NCI-H524 treated with DMSO at 0.1 percent for 48 hours (cell line): ENCODE data around the gene CRYBG1.
A peak's percentile ranks its signal among the peaks of the same experiment; 100 is the strongest.
"Not testable (repeated sequence)": the region's sequence is repeated elsewhere in the genome, so short reads cannot be mapped to it uniquely, and the experiment has no call there.

Experiments
- DNase-seq: peaks from one replicate; lab custom pipeline; 2025; lab: John Stamatoyannopoulos, UW

The CRYBG1 gene

DNA sequence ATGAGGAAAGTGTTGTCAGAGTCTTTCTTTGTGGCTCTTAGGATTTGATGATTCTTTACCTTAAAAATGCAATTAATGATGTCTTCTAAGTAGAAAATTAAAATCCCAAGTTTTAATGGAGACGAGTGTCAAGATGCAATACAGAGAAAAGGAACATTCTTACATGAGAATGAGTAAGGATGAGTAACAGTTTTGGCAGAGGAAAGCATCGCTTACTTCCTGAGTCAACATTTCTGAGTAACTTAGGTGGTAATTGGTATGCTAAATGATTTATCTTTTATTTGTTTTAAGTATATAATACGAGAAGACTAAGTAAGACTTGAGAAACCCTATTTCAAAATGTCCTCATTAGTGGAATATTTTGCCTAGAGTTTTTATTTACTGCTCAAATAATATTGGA lies 167.5 kb downstream of the CRYBG1 start:
- DNase-seq: no peak

DNA sequence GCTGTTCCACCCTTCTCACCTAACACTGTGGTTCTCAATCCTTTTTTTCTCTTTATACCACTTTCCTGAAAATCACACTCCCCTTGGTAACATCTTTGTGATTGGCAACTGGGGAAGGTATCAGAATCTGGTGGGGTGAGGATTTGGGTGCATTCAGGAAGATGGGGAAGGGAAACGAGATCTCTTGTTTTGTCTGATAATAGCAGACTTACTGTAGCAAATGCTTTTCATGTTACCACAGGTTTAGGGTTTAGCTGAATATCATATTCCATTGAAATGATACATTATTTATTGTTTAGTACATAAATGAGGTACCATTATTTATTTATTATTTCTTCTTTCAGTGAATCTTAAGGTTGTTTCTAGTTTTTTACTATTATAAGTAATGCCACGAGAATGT lies 168.0 kb downstream of the CRYBG1 start:
- no peak for DNase-seq

DNA sequence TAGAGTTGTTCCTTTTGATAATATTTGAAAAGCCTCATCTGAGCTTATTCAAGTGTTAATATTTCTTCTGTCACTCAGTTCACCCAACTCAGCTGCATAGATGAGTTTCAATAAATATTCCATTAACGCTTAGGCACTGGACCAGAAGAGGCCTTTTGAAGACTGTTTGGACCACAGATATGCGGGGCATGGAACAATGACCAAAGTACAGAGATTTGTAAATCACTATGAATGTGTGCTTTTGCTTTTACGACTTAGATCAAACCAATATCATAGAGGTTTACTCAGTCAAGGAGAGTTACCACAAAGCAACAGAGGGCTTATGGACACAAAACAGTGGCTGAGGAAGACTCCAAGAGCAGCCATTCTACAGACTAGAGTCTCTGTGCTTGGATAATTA lies 168.9 kb downstream of the CRYBG1 start:
- no peak for DNase-seq

DNA sequence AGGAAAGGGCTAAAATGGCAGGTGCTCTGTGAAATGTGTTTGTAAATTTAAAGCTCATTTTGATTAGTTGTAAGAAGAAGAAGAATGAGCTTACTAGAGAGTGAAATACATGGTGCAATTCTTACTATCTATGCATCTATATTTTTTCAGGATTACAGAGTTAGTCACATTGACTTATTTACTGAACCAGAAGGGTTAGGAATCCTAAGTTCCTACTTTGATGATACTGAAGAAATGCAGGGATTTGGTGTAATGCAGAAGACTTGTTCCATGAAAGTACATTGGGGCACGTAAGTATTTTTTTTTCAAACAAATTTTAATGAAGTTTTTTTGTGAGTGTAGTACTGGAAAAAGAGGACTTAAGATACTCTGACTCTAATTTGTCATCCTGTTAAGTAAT lies 169.5 kb downstream of the CRYBG1 start:
- DNase-seq: no peak

DNA sequence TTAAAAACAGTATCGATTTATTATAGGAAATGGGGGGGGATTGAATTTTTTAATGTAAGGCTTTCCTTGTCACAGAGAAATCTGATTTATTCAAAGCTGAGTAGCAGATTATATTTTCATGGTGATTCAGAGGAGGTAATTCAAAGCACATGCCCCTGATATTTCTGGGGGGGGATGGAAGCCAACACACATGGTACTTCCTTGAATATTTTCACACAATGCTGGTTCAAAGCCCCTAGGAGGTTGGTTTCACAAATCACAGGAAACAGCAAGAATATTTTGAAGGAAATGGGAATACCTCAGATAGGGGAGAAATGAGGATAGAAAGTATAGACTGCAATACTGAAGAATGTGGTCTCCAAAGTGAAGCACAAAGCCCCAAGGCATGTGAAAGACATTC lies 170.0 kb downstream of the CRYBG1 start:
- DNase-seq: no peak

DNA sequence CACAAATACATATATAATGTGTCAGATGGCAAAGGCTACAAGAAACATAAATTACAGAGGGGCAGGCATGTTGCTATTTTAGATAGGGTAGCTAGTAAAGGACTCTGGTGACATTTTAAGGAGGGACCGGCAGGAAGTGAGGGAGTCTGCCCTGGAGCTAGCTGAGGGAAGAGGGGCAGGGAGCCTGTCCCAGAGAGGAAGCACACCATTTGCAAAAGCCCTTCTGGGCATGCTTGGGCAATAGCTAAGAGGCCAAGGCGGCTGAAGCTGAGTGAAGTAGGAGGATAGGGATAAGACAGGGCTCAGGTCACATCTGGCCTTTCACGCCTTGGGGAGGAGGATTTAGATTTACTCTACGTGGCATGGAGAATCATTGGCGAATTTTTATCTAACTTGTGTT lies 172.5 kb downstream of the CRYBG1 start:
- DNase-seq: no peak

DNA sequence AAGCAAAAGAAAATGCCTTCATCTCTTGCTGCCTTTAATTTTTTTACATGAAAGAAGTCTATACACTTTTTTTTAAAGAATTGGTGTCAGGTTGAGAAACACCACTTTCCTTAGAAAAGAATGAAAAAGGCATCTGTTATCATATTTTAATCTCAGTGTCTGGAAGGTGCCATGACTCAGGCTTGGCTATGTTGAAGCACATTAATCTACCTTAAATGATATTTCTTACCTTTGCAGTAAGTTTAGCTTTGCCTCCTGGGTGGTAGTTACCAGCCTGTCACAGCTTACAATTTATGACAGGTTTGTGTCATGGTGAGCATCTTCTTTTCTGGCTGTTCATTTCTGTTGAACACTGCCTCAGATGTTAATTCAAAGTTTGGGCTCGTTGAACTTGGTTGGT lies 173.5 kb downstream of the CRYBG1 start:
- no peak for DNase-seq

DNA sequence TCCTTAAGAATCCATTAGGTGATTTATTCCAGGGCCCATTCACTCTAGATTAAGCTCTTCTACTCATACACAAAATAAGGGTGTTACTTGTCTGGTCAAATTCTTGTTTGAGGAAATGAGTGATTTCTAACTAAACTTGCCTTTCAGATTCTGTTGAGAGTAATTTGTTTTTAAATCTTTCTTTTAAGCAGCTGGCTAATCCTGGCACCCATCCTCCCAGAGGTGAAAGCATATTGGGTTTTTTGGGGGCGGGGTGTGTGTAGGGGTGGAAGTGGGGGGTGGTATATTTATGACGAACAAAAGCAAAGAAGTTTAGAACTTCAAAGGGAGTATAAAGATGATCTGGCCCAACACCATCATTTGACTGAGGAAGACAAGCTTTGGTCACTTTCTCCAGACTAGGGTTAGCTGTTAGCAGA lies 174.1 kb downstream of the CRYBG1 start:
- no peak for DNase-seq

DNA sequence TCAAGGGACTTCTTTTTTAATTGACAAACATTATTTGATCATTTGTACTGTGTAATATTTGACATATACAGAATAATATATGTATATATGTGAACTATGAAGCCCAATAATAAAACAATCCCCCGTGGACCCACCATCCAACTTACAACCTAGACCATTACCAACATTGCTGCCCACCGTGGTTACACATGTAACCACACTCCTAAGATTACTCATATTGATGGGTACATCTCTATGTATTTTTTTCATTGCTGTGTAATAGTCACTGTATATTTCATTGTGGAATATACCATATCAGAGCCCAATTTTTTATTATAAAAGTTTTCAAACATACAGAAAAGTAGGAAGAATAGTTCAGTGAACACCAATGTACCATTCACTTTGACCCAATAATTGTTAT lies 174.5 kb downstream of the CRYBG1 start:
- DNase-seq: no peak

DNA sequence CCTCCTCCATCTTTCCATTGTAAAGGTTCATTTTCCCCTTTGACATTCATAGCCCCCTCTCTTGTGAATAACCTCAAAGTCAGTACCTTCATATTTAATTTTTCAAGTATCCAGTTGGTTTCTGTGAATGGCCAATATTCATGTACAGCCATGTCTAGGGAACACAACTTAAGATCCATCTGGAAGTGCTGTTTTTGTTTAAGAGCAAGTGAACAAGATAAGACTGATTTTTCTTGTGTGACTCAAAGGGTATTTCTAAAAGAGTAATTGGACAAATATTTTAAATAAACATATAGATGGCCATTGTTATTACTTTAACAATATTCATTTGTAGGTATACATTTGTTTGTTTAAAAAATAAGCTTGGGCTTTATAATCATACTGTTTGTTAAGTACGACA lies 175.8 kb downstream of the CRYBG1 start:
- no peak for DNase-seq

DNA sequence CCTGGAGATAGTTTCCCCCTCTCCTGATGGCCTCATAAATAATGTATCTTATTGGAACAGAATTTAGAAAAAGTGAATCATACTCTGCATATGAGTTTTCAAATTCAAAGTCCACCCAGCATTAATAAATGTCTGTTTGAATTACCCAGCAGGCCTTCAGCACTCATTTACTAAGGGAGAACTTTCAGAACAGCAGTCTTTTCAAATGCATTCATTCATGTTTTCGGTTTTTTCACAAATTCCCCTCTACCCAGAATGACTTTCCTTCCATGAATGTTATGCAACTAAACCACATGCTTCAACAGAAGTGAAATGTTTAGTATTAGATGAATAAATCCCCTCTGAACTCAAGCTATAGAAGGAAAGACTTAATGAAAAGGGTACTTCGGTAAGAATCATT lies 176.3 kb downstream of the CRYBG1 start:
- DNase-seq: no peak

DNA sequence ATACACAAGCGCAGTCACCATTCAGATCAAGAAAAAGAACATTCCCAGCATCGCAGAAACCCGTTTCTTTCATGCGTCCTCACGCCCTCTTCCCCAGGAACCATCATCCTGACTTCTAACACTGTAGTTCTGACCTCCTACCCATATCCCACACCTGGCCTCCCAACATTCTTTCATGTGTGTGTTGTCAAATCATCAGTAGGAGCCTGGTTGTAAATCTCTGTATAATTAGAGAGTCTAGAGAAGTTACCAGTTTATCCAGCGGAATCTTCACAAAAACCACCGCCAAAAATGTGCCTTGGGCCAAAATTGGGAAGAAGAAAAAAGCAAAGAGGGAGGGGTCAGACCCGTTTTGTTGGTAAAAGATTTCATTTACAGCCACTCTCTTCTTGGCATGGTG lies 177.1 kb downstream of the CRYBG1 start:
- DNase-seq: no peak

DNA sequence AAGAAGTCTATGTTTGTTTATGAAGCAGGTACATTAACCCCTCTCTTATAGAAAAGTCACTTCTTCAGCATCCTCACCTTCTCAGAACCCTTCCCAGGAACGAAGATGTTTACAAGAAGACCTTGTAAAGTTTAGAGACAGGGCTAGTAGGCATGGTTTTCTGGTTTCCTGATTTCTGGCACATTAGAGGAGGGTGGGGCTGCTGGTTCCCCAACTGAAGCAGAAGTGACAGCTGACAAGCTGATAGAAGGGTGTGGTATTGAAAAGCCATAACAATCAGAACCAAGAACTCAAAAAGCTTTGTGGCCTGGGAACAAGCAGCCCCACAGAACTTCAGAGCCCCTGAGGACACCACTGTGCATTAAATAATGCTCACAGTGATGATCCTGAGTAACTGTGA lies 177.6 kb downstream of the CRYBG1 start:
- DNase-seq: no peak

DNA sequence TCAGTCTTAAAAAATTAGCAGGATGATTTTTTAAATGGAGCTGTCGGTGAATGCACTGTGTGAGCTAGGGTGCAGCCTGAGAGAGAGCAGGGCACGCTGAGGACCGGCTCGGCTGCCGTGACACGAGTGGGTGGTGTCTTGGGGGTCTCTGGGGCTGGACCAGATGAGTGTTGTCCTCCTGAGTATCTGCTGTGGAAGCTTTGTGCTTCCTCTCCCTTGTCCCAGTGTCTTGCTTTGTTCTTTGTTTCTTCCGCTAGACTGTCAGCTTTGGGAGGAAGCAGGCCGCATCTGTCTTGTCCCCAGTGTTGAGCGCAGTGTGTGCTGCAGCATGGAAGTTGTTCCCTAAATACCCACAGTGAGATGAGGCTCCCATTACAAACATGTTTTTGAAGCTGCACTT lies 179.4 kb downstream of the CRYBG1 start:
- no peak for DNase-seq

DNA sequence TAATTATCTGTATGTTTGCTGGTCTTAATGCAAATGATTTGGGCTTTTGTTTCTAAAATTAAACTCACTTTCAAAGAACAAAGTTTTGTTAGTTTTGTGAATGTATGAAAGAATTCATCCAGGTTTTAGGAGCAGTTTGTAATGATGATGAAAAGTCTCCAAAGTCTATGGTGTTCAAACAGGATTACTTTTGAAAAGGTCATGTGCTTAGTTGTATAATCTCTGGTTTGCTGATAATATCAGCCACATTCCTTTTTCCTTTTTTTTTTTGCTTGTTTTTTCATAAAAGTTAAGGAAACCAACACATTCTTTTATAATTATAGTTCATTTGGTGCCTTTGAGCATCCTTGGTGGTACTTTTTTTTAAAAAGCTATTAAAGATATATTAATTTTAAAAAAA lies 179.9 kb downstream of the CRYBG1 start:
- DNase-seq: no peak

DNA sequence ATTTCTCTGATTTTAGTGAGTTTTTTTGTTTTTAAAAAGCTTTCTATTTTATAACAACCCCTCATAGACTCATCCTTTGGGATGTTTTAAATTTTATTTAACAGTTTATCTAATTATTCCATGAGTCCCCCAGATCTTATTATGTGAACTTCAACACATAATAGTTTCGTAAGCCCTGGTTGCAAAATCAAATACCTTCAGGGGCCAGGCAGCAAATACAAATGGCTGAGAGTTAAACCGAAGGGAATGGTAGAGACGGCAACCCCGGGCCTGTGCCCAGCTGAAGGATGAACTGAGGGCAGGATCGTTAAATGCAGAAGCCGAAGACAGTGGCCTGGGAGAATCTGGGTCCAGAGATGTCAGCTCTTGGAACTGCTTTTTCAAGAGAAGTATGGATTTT lies 180.4 kb downstream of the CRYBG1 start:
- DNase-seq: no peak

DNA sequence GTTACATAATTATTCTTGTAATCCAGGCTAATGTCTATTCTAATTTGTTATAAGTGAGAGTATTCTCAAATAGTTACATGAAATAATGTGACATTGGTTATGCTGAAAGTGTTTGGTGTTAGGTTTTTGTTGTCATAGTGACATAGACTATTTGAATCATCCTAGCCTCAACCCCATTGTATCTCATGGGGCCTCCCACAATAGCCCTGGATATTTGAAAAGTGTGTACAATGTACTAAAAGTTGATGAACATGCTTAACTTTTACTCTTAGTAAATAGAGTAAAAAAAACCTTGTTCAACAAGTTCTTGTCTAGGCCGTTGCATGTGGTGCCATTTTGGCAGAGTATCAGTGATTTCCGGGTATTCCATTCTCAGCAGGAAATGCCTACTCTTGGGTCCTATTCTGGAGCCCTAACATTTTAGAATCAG lies 185.8 kb downstream of the CRYBG1 start:
- DNase-seq: no peak

DNA sequence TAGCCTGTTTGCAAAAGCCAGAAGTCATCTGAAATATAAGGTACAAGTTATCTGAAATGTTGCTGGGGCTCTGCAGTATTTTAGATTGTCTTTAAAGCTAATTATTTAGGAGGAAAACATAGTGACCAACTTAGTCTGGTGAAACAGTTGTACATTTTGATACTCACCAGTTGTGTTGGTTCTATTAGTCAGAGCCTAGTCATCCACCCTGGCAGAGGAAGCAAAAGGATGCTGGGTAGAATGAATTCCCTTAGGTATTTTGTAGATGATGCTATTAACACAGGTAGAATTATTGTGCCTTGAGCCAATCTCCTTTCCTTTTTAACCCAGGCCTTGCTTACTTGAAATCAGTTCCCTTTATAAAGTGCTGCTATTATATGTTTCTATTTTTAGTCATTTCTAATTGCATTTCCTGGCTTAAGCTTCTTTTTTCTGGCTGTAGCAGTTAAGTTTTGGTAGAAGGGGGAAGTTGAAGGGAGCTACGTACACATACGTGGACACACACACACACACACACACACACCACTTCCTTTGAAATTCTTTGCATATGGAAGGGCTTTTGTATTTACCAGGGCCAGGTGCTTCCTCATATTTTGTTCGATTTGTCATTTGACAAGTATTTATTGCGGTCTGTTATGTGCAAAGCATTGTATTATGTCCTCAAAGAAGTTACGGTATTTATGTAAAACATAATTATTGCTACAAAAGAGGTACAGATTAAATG lies 186.3 kb downstream of the CRYBG1 start:
- DNase-seq: no peak

DNA sequence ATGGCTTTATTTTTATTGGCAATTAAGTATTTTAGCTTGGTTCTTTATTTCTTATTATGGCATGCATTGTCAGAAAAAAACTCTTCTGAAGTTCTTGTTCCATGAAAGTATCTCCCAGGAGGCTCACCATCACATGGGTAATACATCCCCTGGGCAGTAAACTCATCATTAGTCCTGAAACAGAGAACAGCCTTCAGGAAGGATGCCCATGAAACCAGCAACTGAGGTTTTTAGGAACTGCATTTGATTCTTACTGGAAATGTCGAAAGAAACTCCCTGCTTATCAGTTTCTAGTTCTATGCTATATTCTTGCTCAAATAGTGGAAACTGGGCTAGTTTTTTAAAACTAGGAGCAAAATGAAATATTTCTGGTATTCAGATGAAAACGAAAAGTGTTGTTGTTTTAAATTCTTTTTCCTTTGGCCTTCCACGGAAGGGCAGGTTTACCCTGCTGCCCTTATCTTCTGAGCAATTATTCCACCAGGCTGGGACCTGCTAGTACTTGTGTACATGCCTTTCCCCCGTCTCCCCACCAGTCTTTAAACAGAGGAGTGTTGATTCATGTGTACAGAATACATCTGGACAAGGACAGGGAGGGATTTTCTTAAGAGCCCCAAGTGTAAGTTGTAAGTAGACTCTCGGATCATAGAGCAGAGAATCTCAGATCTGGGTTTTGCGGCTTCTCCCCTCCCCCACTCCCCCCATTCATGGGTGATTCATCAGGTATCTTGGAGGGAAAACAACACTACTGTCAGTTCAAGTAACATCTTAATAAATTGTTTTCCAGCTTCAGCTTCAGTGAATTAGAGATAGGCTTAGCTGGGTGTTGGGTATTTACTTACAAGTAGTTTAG lies 187.3 kb downstream of the CRYBG1 start:
- DNase-seq: peak; percentile 40

DNA sequence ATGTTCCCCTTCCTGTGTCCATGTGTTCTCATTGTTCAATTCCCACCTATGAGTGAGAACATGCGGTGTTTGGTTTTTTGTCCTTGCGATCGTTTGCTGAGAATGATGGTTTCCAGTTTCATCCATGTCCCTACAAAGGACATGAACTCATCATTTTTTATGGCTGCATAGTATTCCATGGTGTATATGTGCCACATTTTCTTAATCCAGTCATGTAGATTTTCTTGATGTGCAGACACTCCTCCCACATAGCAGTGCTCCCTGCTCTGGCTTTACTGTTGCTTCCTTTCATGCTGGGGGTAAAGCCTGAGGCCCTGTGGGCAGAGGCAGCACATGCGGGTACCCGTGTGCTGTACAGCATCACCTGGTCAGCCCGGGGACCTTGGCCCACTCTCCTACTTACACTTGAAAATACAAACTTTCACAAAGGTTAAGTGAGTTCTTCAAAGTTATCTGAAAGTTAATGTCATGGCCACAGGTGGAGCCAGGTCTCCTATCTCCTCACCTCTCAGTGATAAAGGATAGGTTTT lies 188.5 kb downstream of the CRYBG1 start:
- DNase-seq: not testable (repeated sequence)

DNA sequence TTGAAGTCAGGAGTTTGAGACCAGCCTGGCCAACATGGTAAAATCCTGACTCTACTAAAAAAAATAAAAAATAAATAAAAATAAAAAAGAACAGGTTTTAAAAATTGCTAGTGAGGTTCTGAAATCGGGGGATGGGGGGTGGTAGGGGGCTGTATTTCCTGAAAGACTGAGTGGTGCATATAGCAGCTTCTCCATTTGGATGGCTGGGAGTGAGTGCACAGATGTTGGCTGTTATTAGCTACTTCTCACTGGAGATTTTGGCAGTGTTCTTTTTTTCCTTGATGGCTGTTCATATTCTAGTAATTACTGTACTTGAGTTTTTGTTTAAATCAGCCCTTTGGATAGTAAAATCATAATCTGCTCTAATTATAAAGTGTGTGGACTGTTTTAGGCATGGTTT lies 189.0 kb downstream of the CRYBG1 start:
- peak; percentile 49 for DNase-seq

DNA sequence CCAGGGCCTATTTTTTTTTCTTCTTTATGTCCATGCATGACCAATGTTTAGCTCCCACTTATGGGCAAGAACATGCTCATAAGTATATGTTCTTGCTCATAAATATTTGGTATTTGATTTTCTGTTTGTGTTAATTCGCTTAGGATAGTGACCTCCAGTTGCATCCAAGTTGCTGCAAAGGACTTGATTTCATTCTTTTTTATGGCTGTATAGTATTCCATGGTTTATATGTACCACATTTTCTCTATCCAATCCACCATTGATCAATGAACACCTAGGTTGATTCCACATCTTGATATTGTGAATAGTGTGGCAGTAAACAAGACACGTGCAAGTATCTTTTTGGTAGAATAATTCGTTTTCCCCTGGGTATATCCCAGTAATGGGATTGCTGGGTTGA lies 190.6 kb downstream of the CRYBG1 start:
- DNase-seq: no peak

DNA sequence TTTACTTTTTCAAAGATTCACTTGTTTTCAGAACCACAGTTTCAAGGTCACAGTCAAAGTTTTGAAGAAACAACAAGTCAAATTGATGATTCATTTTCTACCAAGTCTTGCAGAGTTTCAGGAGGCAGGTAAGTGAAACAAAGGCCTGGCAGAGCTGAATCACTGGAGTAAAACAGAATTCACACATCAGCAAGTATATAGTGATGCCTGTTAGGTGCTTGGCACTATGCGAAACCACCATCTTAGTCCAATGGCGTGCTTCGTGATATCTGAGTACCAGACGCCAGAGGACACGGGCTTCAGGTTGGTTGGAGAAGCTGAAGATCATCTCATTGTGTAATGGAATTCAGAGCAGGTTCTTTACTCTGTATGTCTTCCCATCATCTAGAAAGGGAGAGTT lies 192.9 kb downstream of the CRYBG1 start:
- no peak for DNase-seq
